ENCODE measurements around the gene SYT1. TPM values are rescaled to one million over a fixed set of nuclear protein-coding genes. Genes with fewer than 3 reads are reported as not detected.

SYT1 gene
- total and polyA plus RNA-seq, 12 donors: 0.03 to 0.36 (median 0.15) TPM; not detected in 5

DNA sequence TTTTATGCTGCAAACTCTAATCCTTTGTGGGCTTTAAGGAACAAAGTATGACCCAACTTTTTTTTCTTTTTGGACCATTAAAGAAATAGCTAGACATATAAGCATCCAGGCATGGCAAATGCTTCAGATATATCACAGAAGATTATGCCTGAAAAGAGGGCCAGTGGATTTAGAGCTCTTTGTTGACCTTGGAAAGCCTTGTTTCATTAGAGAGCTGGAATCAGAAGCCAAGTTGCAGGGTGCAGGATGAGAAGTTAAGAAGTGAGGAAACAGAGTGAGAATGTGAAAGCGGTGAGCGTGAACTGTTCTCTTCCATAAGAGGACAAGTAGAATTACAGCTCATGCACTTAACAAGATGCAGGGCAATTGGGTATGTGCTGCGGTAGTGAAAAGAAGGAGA lies 373.7 kb downstream of the SYT1 start:
- ATAC-seq (no peak), DNase-seq (no peak)
- H3K27ac ChIP-seq: no peak overlapping the region
- no peaks in the 10 kb centered on the region for H3K27me3 ChIP-seq
- intact Hi-C loops (cut with DNase I): no loop called here
- no peak for TF ChIP-seq CTCF (IDR thresholded peaks at IDR 0.05)
- no peaks in the 10 kb centered on the region for H3K4me1 ChIP-seq
- WGBS, 2 donors: 88 to 97% methylated on average over 3 of the region's 3 CpGs
- peaks cover 0 to 5% (median 0%) of the 10 kb centered on the region in 11 donors for H3K9me3 ChIP-seq
- H3K36me3 ChIP-seq: no peaks in the 10 kb centered on the region
- no peak overlapping the region for H3K4me3 ChIP-seq

DNA sequence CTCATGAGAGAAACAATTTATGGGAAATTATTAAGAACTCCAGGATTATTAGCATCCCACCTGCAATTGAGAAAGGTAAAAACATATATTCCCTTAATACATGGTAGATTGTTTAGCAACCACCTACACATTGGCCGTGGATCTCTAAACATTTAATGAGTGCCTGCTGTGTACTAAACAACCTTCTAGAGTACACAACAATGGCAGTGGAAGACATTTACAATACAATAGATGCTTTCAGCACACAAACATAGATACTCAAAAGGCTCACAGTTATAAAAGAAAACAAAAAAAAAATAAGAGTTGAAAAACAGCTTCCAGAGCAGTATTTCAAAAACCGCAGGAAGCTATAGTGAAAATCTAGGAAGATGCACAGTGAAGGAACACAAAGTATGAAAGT lies 382.9 kb downstream of the SYT1 start:
- Histone ChIP-seq H3K27ac (no peak overlapping the region), H3K4me3 (no peak overlapping the region), H3K27me3 (no peaks in the 10 kb centered on the region), H3K36me3 (no peaks in the 10 kb centered on the region), H3K4me1 (no peaks in the 10 kb centered on the region), H3K9me3 (peaks cover 0 to 6% (median 0%) of the 10 kb centered on the region in 11 donors)
- intact Hi-C loops (cut with DNase I): no loop called here
- WGBS, 2 donors: 86 to 93% methylated on average over 2 of the region's 2 CpGs
- no peak for TF ChIP-seq CTCF (IDR thresholded peaks at IDR 0.05)
- DNase-seq (no peak), ATAC-seq (no peak)

GRCh38 chr12:79250186-79250585 lies 385.6 kb downstream of the SYT1 start:
- H3K27me3 ChIP-seq: no peaks in the 10 kb centered on the region
- TF ChIP-seq CTCF (IDR thresholded peaks at IDR 0.05): no peak
- H3K27ac ChIP-seq: no peak overlapping the region
- ATAC-seq (no peak), DNase-seq (no peak)
- intact Hi-C loops (cut with DNase I): no loop called here
- H3K9me3 ChIP-seq: peaks cover 0 to 15% (median 0%) of the 10 kb centered on the region in 11 donors
- WGBS, 2 donors: 92 to 93% methylated on average over 4 of the region's 4 CpGs
- no peaks in the 10 kb centered on the region for H3K36me3 ChIP-seq
- no peak overlapping the region for H3K4me3 ChIP-seq
- no peaks in the 10 kb centered on the region for H3K4me1 ChIP-seq

DNA sequence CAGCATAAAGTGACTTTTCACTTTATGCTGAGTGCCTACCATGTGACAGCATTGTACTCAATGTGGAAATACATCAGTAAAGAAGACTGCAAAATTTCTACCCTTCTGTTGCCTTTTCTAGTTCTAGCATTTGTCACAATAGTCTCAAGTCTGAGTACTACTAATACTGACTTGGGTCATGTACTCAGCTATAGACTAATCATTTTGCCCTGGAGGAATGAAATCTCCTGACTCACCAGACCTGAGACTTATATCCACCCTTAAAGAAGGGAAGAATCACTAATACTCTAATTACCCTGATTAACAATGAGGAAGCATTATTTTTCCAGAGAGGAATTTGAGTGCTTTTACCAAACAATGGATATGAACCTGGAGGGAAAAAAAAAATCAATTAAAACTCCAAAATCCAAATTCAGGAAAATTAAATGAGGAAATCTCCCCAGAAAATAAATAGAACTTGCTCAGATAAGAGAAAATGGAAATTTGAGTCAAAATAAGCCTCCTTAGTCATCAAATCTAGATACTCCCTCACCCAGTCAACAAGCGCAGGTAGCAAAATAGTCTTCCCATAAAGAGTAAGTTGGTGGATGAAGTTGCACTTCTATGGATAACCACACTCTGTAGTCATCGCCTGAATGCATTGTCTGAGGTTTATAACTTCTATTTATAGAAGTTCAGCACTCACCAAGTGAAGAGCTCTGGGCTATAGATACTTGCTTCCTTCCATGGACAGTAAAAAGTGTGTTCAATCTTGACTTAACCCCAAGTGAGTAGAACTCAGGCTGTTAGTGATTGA lies 386.6 kb downstream of the SYT1 start:
- Histone ChIP-seq H3K4me1 (no peaks in the 10 kb centered on the region), H3K27ac (no peak overlapping the region), H3K9me3 (peaks cover 0 to 15% (median 0%) of the 10 kb centered on the region in 11 donors), H3K36me3 (no peaks in the 10 kb centered on the region), H3K27me3 (no peaks in the 10 kb centered on the region), H3K4me3 (no peak overlapping the region)
- intact Hi-C loops (cut with DNase I): no loop called here
- 68% methylated on average over 2 of the region's 2 CpGs for WGBS, 2 donors
- TF ChIP-seq CTCF (IDR thresholded peaks at IDR 0.05): no peak
- DNase-seq (no peak), ATAC-seq (no peak)

Data from heart right ventricle (tissue), 16 donors.